Keratinocyte (primary cell): ENCODE data around the gene TRAPPC1. TPM values are rescaled to one million over a fixed set of nuclear protein-coding genes. Genes with fewer than 3 reads are reported as not detected.

Source experiments
- DNase-seq: peaks from one replicate; pipeline ENCODE4 v3.0.0-alpha.2; 2011; ENCODE audit warnings: low read depth, missing footprints, low spot score
- FAIRE-seq: peaks from 2 replicates; lab custom pipeline; 2011; peaks lifted over from hg19 to GRCh38; lab: Jason Lieb, UNC
- H2AFZ ChIP-seq: 2 replicates; pipeline ENCODE4 v1.6.0; 2012; ENCODE audit warnings: low read length, control low read depth, inconsistent platforms; ENCODE audit not compliant: control insufficient read depth
- H3K27ac ChIP-seq: 2 replicates; pipeline ENCODE4 v1.5.1; 2011; ENCODE audit warnings: low read length; ENCODE audit not compliant: control insufficient read depth, insufficient read depth
- H3K27me3 ChIP-seq: 3 replicates; pipeline ENCODE4 v1.6.0; 2011; ENCODE audit warnings: low read length; ENCODE audit not compliant: control insufficient read depth, insufficient read depth; ENCODE audit errors: extremely low read depth
- H3K36me3 ChIP-seq, 2 experiments: 2 replicates in 1 of 2; 3 replicates in 1 of 2; pipeline ENCODE4 v1.5.1; 2011; ENCODE audit warnings: low read length in 2 of 2, mild to moderate bottlenecking in 1 of 2; ENCODE audit not compliant: control insufficient read depth in 2 of 2, insufficient read depth in 2 of 2; ENCODE audit errors: extremely low read depth in 1 of 2
- H3K4me1 ChIP-seq: 3 replicates; pipeline ENCODE4 v1.5.1; 2011; ENCODE audit warnings: low read length; ENCODE audit not compliant: control insufficient read depth, insufficient read depth; ENCODE audit errors: extremely low read depth
- H3K4me2 ChIP-seq: 3 replicates; pipeline ENCODE4 v1.6.0; 2011; ENCODE audit warnings: low read depth, low read length; ENCODE audit not compliant: control insufficient read depth, insufficient read depth; ENCODE audit errors: extremely low read depth
- H3K4me3 ChIP-seq, 3 experiments: fragments of 200-600 bp in 1 of 3; sonication (generic) in 1 of 3; 2 replicates in 2 of 3; 3 replicates in 1 of 3; pipeline ENCODE4 v1.5.1; 2011 to 2016; ENCODE audit warnings: low read length in 3 of 3, mild to moderate bottlenecking in 3 of 3, control low read depth in 2 of 3, inconsistent platforms in 1 of 3, low read depth in 1 of 3, mixed read lengths in 1 of 3, mixed run types in 1 of 3, moderate library complexity in 1 of 3; ENCODE audit not compliant: control insufficient read depth in 2 of 3, insufficient read depth in 2 of 3; ENCODE audit errors: extremely low read depth in 1 of 3
- H3K79me2 ChIP-seq: 2 replicates; pipeline ENCODE4 v1.6.0; 2012; ENCODE audit warnings: low read length; ENCODE audit not compliant: control insufficient read depth, insufficient read depth
- H3K9ac ChIP-seq: 3 replicates; pipeline ENCODE4 v1.6.0; 2011; ENCODE audit warnings: low read length; ENCODE audit not compliant: control insufficient read depth, insufficient read depth; ENCODE audit errors: extremely low read depth
- H3K9me1 ChIP-seq: 3 replicates; pipeline ENCODE4 v1.6.0; 2011; ENCODE audit warnings: low read length; ENCODE audit not compliant: control insufficient read depth, insufficient read depth; ENCODE audit errors: extremely low read depth
- H3K9me3 ChIP-seq: 2 replicates; pipeline ENCODE4 v1.5.1; 2012; ENCODE audit warnings: low read depth, low read length; ENCODE audit not compliant: control insufficient read depth
- H4K20me1 ChIP-seq: 3 replicates; pipeline ENCODE4 v1.6.0; 2011; ENCODE audit warnings: low read length; ENCODE audit not compliant: control insufficient read depth, insufficient read depth; ENCODE audit errors: extremely low read depth
- EZH2 ChIP-seq: IDR thresholded peaks from one replicate; pipeline ENCODE4 v1.6.1; 2012; ENCODE audit warnings: inconsistent platforms, mild to moderate bottlenecking, low read length, moderate library complexity
- dilution Hi-C: fragments of 300-500 bp; cut with MboI; formaldehyde crosslinking; loops from one replicate; pipeline ENCODE4 v1.7.0; 2020; ENCODE audit warnings: low sequenced_read_pairs; ENCODE audit not compliant: extremely low pct_ligation_motif_present
- polyA plus RNA-seq, 5 experiments: library from polyadenylated mRNA; depleted of rRNA in 3 of 5; stranded (reverse) in 3 of 5; stranded (forward) in 1 of 5; unstranded in 1 of 5; fragments of >200 nt; gene quantifications; 1 replicate in 1 of 5; 2 replicates in 3 of 5; 3 replicates in 1 of 5; pipeline versions ENCODE4 v1.2.1 to v1.2.3, GENCODE V29; 2011 to 2012; ENCODE audit warnings: missing spikeins in 2 of 5, low read depth in 1 of 5, low replicate concordance in 1 of 5
- TF ChIP-seq, protein P1 (sequence below), 3 experiments: IDR thresholded peaks in 1 of 3; conservative IDR thresholded peaks in 1 of 3; optimal IDR thresholded peaks in 1 of 3; 2 replicates in 2 of 3; 3 replicates in 1 of 3; pipeline versions ENCODE3 to v1.5.1; 2011; ENCODE audit warnings: low read length in 3 of 3, mild to moderate bottlenecking in 3 of 3, moderate library complexity in 2 of 3, control low read depth in 1 of 3, inconsistent platforms in 1 of 3; ENCODE audit not compliant: insufficient read depth in 2 of 3; ENCODE audit errors: extremely low read depth in 1 of 3

TRAPPC1 gene
- polyA plus RNA-seq, 1 donor (not counting 4 experiments of a cell fraction or from before 2014, with no cell fraction given) = 128 TPM

DNA sequence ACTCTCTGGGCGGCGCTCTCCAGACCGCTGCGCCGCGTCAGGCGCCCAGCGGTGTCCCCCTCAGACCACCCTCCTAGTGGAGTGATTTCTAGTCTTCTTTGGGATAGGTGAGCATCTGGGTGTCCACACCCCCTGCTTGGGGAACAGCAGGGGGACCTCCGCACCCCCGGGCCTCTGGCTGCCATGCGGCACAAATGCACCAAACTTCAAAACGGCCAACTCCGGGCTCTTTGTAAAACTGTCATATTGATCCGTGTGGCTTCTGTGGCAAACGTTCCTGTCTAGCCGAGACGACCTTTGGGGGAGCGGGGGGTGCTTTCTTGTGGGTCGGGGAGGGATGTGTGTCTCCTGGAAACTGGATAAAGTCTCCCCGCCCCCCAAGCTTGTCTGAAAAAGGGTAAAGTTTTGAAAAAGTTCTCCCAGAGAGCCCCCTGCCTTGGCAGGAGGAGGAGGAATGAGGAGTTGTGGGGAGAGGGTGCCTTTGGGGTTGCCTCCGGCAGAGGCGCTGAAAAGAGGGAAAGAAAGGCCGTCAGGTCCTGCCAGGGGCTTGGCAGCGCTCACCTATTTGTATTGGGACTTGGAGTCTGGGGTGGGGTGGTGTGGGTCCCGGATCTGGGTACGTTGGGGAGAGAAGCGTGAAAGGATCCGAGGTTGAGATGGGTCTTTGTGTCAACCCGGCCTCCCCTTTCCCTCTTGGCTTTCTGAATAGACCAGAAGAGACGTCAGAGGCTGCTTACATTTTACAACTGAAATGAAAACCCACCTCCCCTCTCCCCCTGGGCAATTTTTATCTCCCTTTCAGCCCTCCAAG is 45.3 kb downstream of the TRAPPC1 start:
- Histone ChIP-seq H3K4me3 (peak overlapping the region; percentile 61 to 86 (median 76)), H3K9ac (peak overlapping the region; percentile 86), H3K79me2 (peaks cover 18% of the 10 kb centered on the region), H4K20me1 (no peaks in the 10 kb centered on the region), H2AFZ (peak overlapping the region; percentile 17), H3K36me3 (peaks cover 11 to 19% of the 10 kb centered on the region in 2 experiments), H3K9me1 (no peaks in the 10 kb centered on the region), H3K4me2 (peak overlapping the region; percentile 88), H3K4me1 (peaks cover 46% of the 10 kb centered on the region), H3K9me3 (no peaks in the 10 kb centered on the region), H3K27ac (peak overlapping the region; percentile 89), H3K27me3 (no peaks in the 10 kb centered on the region)
- FAIRE-seq = no peak
- TF ChIP-seq, protein P1, sequence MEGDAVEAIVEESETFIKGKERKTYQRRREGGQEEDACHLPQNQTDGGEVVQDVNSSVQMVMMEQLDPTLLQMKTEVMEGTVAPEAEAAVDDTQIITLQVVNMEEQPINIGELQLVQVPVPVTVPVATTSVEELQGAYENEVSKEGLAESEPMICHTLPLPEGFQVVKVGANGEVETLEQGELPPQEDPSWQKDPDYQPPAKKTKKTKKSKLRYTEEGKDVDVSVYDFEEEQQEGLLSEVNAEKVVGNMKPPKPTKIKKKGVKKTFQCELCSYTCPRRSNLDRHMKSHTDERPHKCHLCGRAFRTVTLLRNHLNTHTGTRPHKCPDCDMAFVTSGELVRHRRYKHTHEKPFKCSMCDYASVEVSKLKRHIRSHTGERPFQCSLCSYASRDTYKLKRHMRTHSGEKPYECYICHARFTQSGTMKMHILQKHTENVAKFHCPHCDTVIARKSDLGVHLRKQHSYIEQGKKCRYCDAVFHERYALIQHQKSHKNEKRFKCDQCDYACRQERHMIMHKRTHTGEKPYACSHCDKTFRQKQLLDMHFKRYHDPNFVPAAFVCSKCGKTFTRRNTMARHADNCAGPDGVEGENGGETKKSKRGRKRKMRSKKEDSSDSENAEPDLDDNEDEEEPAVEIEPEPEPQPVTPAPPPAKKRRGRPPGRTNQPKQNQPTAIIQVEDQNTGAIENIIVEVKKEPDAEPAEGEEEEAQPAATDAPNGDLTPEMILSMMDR (optimal IDR thresholded peaks at IDR 0.05 in 1 of 3, IDR thresholded peaks at IDR 0.05 in 1 of 3, conservative IDR thresholded peaks at IDR 0.05 in 1 of 3; ENCODE audit: extremely low read depth in 1 of 3, insufficient read depth in 2 of 3, low read length in 3 of 3) = peak in 1 of 3 experiments; percentile 11
- no peak for TF ChIP-seq EZH2
- no peak for DNase-seq
- dilution Hi-C loops = no loop called here

DNA sequence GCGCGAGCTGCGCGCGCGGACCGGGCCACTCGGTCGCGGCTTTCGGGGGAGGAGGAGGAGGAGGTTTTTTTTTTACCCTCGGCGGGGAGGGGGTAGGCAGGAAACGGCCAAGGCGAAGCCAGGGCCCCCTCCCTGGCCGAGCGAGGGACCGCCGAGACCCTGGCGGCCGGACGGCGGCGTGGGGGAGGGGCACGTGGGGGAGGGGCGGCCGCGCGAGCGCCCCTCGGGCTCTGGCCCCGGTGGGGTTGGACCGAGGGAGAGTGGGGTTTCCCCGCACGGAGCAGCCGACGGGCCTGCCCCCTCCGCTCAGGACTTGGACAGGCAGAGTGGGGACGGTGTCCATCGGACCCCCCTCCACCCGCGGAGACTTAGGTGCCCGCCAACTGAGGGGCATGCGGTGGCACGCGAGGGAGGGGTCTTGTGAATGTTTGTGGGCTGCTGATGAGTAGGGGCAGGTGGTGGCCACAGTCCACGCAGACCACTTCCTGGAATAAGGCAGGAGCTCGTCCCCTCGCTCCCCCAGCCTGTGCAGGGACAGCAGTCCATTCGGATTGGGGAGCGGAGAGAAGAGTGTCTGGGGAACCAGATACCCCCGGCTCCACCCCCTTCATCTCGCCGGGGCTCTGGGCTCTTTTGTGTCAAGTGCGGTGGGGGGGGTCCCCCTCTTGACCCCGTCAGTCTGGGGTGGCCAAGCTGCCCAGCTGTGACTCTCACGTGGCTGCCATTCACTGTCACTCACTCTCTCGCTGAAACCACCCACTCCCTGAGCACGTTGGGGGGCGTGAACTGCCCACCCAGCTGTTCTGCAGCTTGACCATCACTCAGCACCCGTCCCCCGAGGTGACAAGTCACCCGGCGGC is 46.1 kb downstream of the TRAPPC1 start:
- Histone ChIP-seq H3K79me2 (peaks cover 18% of the 10 kb centered on the region), H3K27ac (peak overlapping the region; percentile 89), H3K9me3 (no peaks in the 10 kb centered on the region), H3K4me3 (peak overlapping the region; percentile 61 to 86 (median 76)), H2AFZ (no peak overlapping the region), H3K4me2 (peak overlapping the region; percentile 88), H3K36me3 (peaks cover 5 to 19% of the 10 kb centered on the region in 2 experiments), H4K20me1 (no peaks in the 10 kb centered on the region), H3K9ac (peak overlapping the region; percentile 86), H3K27me3 (no peaks in the 10 kb centered on the region), H3K9me1 (no peaks in the 10 kb centered on the region), H3K4me1 (peaks cover 48% of the 10 kb centered on the region)
- TF ChIP-seq, protein P1 (optimal IDR thresholded peaks at IDR 0.05 in 1 of 3, IDR thresholded peaks at IDR 0.05 in 1 of 3, conservative IDR thresholded peaks at IDR 0.05 in 1 of 3; ENCODE audit: extremely low read depth in 1 of 3, insufficient read depth in 2 of 3, low read length in 3 of 3) = peak in 1 of 3 experiments; percentile 18
- no peak for TF ChIP-seq EZH2
- dilution Hi-C loops = no loop called here
- DNase-seq = no peak
- no peak for FAIRE-seq
